ENCODE data around the gene RORC.
"Not testable (repeated sequence)": the region's sequence is repeated elsewhere in the genome, so short reads cannot be mapped to it uniquely, and the experiment has no call there.

The RORC gene

DNA sequence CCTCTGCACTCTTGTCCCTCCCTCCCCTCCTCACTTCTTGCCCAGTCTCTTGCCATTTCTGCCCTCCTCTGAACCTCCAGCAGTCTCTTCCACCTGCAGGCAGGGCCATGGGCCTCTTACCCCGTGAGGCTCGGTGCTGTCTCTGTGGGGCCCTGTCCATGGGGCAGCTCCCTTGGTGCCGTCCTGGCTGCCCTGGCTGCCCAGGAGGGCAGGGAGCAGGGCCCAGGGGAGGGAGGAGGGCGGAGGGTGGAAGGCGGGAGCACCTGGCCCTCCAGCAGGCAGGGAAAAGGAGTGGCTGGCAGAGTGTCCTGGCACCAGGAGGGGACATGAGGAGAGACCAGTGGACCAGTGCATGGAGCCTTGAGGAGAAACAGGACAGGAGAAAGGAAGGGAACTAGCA, at the start of gene RORC:
Gene RORC, minus strand, starts transcription at position 198 of the 400 bp plus-strand sequence. Its CDS starts 38 bp downstream, at position 160.
- DNase-seq = no peak

DNA sequence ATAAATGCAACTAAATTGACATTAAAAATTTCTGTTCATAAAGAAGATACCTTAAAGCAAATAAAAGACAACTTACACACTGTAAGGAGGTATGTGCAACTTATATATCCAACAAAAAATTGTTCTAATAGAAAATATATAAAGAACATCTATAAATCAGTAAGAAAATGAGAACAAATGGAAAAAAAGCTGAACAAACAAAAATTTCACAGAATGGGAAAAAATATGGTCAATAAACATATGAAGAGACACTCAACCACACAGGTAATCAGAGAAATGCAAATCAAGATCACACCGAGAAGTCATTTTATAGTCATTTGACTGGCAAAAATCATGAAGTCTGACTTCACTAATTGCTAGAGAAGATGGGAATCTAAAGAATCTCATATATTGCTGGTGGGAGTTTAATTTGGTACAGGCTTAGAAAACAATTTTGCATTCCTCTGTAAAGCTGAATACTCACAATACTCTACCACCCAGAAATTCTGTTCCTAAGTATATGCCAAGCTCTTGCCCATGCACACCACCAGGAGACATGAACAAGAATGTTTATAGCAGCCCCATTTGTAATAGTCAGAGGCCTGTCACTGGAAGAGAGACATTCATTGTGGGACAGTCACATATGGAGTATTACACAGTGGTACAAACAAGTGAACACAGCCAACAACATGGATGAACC, 44.0 kb upstream of the RORC start:
- no peak for DNase-seq

DNA sequence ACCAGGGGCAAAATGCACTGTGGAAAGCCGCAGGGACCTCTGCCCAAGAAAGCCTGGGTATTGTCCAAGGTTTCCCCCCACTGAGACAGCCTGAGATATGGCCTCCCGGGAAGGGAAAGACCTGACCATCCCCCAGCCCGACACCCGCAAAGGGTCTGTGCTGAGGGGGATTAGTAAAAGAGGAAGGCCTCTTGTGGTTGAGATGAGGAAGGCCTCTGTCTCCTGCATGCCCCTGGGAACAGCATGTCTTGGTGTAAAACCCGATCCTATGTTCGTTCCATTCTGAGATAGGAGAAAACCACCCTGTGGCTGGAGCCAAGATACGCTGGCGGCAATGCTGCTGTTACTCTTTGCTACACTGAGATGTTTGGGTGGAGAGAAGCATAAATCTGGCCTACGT, 41.2 kb upstream of the RORC start:
- not testable (repeated sequence) for DNase-seq

DNA sequence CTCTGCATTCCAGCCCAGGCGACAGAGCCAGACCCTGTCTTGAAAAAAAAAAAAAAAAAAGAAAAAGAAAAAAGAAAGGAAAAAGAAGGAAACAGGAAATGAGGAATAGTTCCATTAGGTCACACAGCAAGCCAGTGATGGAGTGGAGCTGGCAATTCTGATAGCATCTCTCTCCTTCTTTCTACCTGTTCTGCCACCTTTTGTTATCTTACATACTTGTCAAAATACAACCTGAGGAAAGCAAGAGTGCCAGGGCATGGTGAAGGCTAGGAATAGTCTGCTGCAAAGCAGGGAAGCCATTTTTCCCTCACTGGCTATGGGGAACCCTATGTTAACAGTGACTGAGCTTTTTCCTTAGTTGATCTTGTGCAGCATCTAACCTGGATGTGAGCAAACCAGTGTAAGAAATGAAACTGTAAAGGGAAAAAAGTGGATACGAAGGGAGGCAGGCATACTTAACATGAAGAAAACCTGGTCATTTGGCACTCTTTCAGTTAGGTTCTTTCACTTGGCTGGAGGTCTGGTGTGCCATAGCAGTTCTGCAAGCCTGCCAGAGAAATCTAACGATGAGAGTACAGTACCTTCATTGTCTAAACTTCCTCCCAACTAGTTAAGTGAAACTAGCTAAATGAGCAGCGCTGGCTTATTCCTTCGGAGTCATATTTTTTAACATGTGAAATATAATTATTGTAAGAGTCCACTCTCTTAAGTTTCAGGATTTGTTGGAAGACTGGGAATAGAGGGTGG, 39.9 kb upstream of the RORC start:
- no peak for DNase-seq

DNA sequence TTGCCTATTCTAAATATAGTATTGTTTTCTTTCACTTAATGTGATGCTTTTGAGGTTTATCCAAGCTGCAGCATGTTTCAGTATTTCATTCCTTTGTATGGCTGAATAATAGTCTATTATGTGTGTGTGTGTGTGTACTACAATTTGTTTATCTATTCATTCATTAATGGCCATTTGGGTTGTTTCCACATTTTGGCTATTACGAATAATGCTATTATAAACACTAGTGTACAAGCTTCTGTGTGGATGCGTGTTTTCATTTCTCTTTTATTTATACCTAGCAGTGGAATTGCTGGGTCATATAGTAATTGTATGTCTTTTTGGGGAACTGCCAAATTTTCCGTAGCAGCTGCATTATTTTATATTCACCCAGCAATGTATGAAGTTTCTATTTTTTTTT, 36.9 kb upstream of the RORC start:
- no peak for DNase-seq

DNA sequence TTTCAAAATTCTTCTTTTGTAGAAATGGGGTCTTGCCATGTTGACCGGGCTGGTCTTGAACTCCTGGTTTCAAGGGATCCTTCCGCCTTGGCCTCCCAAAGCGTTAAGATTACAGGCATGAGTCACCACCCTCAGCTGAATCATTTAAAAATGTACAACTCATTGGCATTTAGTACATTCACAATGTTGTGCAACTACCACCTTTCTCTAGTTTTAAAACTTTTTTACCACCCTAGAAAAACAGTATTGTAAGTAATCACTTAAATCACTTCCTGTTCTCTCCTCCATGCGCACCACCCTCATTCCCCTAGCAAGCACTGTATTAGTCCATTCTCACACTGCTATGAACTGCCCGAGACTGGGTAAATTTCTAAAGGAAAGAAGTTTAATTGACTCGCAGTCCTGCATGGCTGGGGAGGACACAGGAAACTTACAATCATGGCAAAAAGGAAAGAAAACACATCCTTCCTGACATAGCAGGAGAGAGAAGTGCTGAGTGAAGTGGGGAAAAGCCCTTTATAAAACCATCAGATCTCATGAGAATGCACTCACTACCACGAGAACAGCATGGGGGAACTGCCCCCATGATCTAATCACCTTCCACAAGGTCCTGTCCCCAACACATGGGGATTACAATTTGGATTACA, 36.3 kb upstream of the RORC start:
- DNase-seq = no peak

DNA sequence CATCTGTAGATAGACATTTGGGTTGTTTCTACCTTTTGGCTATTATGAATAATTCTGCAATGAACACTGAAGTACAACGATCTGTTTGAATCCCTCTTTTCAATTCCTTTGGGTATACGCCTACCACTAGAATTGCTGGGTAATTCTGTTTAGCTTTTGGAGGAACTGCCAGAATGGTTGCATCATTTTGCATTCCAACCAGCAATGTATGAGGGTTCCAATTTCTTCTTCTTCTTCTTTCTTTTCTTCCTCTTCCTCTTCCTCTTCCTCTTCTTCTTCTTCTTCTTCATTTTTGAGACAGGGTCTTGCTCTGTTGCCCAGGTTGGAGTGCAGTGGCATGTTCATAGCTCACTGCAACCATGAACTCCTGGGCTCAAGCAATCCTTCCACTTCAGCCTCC, 35.7 kb upstream of the RORC start:
- DNase-seq = no peak

DNA sequence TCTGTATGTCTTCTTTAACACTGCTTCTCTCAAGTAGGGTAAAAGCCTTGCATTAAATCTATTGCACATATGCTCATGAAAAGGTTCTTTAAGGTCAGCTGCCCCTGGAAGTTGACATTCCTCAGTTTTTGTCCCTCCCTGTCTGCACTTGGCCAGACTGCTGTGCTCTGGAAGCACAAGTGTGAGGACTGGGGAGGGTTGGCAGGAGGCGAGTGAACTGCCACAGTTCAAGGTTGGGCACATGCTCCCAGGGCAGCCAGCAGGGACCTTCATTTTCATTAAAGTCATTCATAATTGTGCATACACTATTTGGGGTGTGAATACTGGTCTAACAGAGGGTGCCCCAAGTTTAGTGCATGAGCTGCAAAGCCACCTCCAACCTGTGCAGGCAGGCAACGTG, 32.8 kb upstream of the RORC start:
- no peak for DNase-seq

DNA sequence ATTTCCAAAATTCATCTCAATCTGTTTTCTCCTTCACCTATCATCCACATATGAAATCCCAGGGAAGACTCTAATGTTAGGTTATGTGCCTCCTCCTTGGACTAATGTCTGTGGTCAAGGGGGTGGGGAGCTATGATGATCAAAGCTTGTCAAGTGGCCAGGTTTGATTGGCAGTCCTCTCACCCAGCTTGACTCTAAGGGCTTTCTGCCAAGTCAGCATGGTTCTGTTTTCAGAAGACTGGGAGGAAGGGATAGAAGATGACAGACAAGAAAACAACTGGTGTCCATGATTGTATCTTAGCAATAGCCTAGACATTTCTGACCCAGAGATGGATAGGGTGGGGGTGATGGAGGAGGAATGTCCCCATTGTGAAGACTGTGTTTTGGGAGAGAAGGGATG, 31.0 kb upstream of the RORC start:
- no peak for DNase-seq

DNA sequence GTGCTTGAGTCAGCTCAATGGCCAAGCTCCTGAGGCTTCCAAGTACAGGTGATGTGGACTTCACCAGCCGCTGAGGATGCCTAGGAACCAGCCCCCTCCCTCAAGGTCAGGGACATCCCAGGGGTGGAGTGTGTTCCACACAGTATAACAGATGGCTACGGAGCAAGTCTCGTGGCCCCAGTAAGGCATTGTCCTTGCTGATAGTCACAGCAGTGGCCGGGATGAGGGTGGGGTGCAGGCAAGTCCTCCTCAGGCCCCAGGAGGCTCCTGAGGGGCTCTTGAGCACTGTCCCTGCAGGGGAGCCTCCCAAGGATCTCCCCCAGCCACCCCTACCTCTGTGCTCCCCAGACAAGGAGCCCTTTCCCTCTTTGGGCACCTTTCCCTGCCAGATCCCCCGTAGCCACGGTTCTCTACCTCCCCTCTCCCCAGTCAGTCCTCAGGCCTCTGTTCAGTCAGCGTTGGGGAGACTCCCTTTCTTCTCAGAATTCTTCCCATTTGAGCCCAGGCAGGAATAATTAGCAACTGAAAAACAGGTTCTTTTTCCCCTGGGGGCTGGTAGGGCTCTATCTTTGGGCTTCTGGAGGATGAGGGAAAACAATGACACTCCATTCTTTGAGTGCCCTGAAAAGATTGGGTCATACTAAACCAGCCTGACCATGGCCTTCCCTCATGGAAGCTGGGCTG, 29.0 kb upstream of the RORC start:
- no peak for DNase-seq

DNA sequence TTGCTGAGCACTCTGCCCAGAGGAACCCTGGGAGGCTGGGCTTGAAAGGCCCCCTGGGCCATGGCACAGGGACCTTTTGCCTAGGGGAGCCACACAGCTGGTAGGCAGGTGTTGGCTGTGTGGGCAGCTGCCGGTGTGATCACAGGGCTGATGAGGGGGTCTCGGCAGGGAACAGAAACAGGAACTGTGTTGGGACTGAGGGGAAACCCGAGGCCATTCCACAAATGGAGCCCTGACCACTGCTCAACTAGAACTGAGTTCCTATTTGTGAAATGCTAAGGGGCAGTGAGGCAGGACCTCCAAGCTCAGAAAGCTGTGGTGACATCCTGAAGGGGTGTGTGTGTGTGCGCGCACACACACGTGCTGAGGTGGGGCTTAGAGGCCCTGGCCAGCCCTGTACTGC, 28.3 kb upstream of the RORC start:
- DNase-seq = no peak

DNA sequence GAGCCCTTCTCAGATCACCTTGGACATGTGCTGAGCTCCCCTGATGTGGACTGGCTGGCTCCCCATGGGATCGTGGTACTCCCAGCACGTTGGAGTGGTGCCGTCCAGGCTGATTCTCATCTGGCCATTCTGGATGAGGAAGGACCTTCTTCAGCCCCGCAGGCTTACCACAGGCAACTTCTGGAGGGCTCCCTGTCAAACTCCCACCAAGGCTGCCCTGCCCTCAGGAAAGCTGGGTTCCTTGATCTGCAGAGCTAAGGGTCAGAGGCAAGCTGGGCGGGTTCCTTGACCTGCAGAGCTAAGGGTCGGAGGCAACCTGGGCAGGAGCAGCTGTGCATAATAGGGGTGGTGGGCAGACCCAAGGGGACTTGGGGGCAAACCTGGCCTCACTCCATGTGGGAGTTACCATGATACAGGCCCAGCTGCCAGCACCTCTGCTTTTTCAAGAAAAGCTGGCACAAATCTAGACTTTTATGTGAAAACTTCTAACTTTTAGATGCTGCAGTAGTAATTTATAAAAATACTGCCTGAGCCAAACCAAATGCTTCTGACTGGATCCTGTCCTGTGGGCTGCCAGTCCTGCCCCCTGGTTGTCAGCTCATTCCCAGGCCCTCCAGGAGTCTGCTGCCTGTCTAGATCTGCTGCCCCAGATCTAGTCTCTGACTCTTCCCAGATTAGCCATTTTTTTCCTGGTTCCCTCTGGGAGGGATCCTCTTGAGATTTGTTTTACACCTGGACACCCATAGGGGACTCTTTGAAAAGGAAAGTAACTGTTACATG, 27.5 kb upstream of the RORC start:
- no peak for DNase-seq

DNA sequence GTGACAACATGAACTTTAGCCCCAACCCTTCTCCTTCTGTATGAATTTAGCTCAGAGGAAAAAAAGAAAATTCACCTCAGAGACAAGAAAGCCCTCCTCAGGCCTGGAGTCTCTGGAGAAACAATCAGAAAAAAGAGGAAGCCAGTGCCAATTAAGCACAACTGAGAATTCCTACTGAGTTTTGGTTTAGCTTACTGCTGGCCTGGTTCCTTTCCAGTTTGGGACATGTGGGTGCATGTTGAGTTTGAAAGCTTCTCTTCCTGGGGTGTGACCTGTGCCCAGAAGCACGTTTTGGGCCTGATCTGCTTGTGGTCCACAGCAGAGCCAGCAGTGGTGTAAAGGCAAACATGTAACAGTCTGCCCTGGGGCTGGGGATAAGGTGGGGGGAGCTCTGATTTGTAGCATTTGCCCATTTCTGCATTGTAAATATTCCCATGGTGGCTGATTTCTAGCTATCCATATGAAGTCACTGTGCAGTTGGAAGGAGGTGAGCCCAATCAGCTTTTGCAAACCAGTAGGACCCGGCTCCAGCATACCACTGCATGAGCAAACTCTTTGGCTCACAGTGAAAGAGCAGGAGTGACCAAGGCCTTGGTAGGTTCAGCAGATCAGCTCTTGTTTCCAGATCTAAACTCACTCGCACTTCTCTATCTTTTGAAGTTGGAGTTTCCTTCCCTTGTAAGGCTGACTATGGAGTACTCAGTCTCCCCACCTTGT, 26.6 kb upstream of the RORC start:
- DNase-seq = no peak

DNA sequence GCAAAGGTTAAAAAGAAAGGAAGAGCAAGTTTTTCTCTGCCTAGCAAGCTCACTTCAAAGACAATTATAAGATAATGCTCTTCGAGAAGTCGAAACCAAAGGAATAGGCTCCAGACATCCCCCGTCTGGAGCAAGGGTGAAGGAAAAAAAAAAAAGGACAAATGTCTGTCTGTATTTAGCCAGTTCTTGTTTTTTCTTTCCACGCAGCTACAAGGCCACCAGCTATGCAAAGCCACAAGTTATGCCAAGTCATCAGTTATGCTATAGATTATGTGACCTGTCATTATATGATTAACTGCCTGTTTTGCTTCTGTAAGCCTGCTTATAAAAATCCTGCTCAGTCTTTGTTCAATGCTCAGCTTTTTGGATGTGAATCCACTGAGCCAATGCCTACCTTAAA, 24.3 kb upstream of the RORC start:
- no peak for DNase-seq

DNA sequence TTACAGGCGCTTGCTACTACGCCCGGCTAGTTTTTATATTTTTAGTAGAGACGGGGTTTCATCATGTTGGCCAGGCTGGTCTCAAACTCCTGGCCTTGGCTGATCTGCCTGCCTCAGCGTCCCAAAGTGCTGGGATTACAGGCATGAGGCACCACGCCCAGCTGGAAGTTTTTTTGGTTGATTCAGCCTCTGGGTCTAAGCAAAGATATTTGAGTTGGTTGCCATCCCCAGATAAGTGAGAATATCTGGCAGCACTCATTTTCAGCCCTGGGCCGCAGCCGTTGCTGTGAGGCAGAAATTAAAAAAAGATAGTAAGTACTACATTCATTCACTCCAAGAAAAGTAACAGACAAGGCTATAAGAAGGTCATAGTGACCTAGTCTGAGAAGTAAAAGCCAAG, 23.9 kb upstream of the RORC start:
- DNase-seq = not testable (repeated sequence)

DNA sequence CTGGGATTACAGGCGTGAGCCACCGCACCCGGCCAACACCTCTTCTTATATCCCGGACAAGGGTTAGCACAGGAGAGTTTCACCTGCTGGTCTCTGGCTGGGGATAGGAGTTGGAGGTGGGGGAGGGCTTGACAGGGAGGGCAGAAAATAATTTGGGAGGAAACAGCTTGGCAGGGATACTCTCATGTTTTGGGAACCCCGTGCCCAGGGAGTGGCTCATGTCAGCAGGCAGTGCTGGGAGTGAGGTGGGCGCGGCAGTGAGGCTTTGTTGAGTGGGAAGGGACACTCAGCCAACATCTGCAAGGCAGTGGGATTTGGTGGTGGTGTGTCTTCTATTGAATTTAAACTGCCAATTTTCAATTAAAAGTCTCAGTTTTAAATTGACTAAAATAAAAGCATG, 23.1 kb upstream of the RORC start:
- DNase-seq = no peak

DNA sequence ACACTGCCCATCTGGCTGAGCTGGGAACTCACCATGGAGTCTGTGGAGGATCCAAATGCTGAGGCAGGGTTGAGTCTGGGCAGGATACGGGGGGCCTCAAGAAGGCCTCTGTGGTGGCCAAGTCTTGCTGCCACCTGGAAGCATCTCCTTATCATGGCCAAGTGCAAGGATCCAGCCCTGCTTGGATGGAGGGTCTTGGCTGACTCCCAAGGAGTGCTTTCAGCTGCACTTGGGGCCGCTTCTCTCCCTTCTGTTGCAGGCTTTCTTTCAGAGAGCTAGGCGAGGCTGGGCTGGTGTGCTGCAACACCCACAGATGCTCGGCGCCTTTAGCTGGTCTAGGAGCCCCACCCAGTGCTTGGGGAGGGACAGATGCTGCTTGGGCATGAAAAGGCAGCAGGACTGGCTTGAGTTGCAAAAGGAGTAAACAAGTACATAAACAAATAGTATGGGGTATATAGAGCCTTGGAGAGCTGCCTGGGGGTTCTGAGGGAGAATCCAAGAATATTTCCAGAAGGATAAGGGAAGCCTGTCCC, 21.9 kb upstream of the RORC start, which contains the start of gene THEM5:
Gene THEM5, minus strand, starts transcription at position 302 of the 533 bp plus-strand sequence. Its CDS starts 147 bp downstream, at position 155.
- no peak for DNase-seq

DNA sequence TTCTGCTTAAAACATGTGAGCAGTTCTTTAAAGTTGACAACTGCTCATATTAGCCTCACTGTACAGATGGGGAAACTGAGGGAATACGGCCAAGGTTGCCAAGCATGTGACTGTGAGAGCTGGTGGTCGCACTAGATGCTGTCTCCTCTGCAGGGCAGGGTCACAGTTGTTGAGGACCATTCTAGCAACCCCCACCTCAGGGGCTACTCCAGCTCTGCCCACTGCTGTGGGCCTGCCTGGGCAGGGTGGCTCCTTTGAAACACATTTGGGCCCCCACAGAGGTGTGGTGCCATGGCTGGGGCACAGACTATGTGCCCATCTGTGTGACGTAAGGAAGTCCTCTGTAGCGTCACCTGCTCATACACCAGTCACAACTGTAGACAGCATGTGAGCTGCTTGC, 21.1 kb upstream of the RORC start:
- no peak for DNase-seq

DNA sequence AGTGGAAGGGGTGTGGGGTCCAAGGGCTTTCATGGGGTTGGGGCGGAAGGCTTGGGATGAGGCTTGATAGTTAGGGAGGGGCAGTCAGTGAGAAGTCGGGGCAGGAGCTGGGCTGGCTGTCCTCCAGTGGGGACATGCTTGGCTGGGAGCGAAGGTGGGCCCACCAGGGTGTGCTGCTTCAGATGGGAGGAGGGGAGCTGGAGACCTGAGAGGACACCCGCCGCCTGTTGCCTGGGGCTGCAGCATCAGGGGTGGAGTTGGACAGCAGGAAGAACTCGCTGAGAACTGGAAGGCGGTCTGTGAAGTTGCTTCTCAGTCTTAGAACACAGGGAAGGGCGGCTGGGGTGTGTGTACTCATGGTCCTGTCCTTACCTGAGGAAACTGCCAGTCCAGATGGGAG, 20.3 kb upstream of the RORC start:
- DNase-seq = no peak

DNA sequence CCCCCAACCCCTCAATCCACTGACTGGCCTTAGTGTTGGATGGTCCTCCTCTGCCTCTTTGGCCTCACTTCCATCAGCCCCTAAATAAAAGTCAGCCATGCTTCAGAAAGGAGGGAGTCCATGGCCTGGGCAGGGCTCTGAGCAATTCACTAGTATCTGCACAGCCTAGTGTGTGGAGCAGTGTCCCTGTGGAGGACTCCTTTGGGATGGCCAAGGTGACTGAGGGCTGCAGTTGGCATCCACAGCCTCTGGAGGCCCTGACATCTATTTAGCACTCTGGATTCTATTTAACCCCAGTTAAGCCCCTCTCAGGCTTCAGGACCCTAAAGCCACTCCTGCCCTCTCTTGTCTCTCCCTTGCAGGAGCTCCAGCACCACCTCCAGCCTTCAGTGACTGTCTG, 18.3 kb upstream of the RORC start:
- DNase-seq = no peak

DNA sequence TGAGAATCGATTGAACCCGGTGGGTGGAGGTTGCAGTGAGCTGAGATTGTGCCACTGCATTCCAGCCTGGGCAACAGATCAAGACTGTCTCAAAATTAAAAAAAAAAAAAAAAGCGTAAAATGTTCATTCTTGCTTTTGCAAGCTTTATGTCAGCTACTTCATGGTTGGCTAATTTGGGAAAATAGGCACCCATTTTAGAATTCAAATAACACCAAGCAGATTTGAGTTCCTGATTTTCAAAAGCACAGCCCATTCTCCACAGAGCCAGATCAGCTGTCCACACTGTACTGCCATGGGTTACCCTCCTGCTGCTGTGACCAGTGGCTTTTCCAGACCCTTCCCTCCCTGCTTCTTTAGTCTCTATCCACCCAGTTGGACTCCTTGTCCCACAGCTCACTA, 17.5 kb upstream of the RORC start:
- no peak for DNase-seq
